Tibial nerve (tissue), 4 donors: ENCODE measurements around the gene DGCR6. TPM values are rescaled to one million over a fixed set of nuclear protein-coding genes. Genes with fewer than 3 reads are reported as not detected.
"Not testable (repeated sequence)": the region's sequence is repeated elsewhere in the genome, so short reads cannot be mapped to it uniquely, and the experiment has no call there.

Experiments
- DNase-seq, 2 donors: peaks; one replicate each; pipeline ENCODE4 v3.0.0-alpha.2; 2019; ENCODE audit warnings: low spot score in 2 of 2
- H3K27ac ChIP-seq, 4 donors: fragments of 200-600 bp; sonication (generic) in 3 of 4; one replicate each; pipeline ENCODE4 v1.5.1; 2017 to 2019; ENCODE audit warnings: mild to moderate bottlenecking in 1 of 4
- H3K27me3 ChIP-seq, 2 donors: fragments of 200-600 bp; sonication (generic) in 1 of 2; one replicate each; pipeline versions ENCODE4 v1.5.1 to v1.6.0; 2017 to 2019
- H3K36me3 ChIP-seq, 3 donors: fragments of 200-600 bp; sonication (generic); one replicate each; pipeline ENCODE4 v1.5.1; 2018 to 2019
- H3K4me1 ChIP-seq, 4 donors: fragments of 200-600 bp; sonication (generic) in 3 of 4; one replicate each; pipeline ENCODE4 v1.5.1; 2017 to 2019
- H3K4me3 ChIP-seq, 4 donors: fragments of 200-600 bp; sonication (generic) in 3 of 4; one replicate each; pipeline ENCODE4 v1.5.1; 2017 to 2019; ENCODE audit warnings: mild to moderate bottlenecking in 1 of 4, moderate library complexity in 1 of 4
- H3K9me3 ChIP-seq, 4 donors: fragments of 200-600 bp; sonication (generic) in 3 of 4; one replicate each; pipeline ENCODE4 v1.5.1; 2017 to 2019
- EP300 ChIP-seq, 2 donors: sonication (generic); formaldehyde crosslinking; IDR thresholded peaks; one replicate each; pipeline ENCODE4 v1.6.1; 2017; ENCODE audit warnings: antibody characterized with exemption in 2 of 2, mild to moderate bottlenecking in 1 of 2
- POLR2A ChIP-seq, 2 donors: fragments of 450-650 bp; IDR thresholded peaks; one replicate each; pipeline ENCODE4 v1.6.1; 2017; ENCODE audit warnings: antibody characterized with exemption in 2 of 2, mild to moderate bottlenecking in 2 of 2, moderate library complexity in 2 of 2
- WGBS, 2 donors: methylation state at CpG; one replicate each; pipeline ENCODE4 v1.1.5; 2018; 5-methylcytosine and 5-hydroxymethylcytosine counted together
- total RNA-seq, 4 donors: library from RNA; depleted of rRNA; stranded (reverse); fragments of >200 nt; gene quantifications; one replicate each; pipeline ENCODE4 v1.1.0, GENCODE V29; 2016
- TF ChIP-seq, protein P1 (sequence below), 5 experiments: fragments of 200-600 bp in 3 of 5; fragments of 450-650 bp in 2 of 5; sonication (generic) in 3 of 5; IDR thresholded peaks; one replicate each; pipeline ENCODE4 v1.5.1; 2016 to 2019; ENCODE audit warnings: antibody characterized with exemption in 5 of 5, mild to moderate bottlenecking in 3 of 5, moderate library complexity in 2 of 5

The DGCR6 gene
- 10 to 100 TPM in 2 of 4 donors, 1 to 10 TPM in 2; 6.6 to 19.0 (median 12.9) TPM for total RNA-seq

DNA sequence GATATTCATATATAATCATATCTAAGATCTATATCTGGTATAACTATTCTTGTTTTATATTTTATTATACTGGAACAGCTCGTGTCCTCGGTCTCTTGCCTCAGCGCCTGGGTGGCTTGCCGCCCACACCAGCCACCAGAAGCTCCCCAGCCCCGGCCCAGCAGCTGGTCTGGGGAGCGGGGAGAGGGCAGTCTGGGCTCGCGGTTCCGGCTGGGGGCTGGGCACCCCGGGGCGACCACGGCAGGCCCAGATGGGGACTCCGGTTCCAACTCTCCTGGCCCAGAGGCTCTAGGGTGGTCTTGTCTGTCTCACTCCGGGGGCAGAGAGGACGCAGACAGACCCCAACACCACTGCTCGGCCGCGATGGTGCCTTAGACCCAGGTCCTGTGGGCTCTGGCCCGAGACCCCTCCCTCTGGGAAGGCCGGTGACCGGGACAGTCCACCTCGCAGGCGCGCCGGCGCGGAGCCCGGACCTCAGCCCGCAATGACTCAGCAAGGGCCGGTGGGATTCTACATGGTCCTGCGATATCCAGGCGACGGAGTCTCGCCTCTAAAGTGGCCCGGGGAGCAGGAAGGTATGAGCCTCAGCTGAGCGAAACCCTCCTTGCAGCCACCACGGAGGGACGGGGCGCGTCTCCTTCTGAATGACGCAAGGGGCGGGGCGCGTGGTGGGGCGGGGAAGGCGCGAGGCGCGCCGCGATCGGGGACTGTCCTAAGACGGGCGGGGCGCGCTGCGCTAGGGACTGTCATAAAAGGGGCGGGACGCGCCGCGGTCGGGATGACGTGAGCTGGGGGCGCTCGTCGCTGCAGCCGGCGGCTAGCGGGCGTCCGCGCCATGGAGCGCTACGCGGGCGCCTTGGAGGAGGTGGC is at the start of gene DGCR6:
DGCR6 (plus strand) TSS at position 781 of the 870 bp plus-strand sequence; CDS start at position 836, 55 bp downstream.
- Histone ChIP-seq H3K27ac (no peak within 1 kb of the TSS), H3K4me3 (no peak within 1 kb of the TSS), H3K27me3 (no peaks in the 10 kb centered on the region), H3K36me3 (no peaks in the 10 kb centered on the region), H3K9me3 (no peaks in the 10 kb centered on the region), H3K4me1 (no peaks in the 10 kb centered on the region)
- WGBS, 2 donors: no CpG with 5 or more reads among the region's 77 CpGs
- no peak for TF ChIP-seq EP300 (IDR thresholded peaks at IDR 0.05)
- TF ChIP-seq POLR2A (IDR thresholded peaks at IDR 0.05): no peak
- TF ChIP-seq, protein P1, sequence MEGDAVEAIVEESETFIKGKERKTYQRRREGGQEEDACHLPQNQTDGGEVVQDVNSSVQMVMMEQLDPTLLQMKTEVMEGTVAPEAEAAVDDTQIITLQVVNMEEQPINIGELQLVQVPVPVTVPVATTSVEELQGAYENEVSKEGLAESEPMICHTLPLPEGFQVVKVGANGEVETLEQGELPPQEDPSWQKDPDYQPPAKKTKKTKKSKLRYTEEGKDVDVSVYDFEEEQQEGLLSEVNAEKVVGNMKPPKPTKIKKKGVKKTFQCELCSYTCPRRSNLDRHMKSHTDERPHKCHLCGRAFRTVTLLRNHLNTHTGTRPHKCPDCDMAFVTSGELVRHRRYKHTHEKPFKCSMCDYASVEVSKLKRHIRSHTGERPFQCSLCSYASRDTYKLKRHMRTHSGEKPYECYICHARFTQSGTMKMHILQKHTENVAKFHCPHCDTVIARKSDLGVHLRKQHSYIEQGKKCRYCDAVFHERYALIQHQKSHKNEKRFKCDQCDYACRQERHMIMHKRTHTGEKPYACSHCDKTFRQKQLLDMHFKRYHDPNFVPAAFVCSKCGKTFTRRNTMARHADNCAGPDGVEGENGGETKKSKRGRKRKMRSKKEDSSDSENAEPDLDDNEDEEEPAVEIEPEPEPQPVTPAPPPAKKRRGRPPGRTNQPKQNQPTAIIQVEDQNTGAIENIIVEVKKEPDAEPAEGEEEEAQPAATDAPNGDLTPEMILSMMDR (IDR thresholded peaks at IDR 0.05): no peak
- DNase-seq: no peak

DNA sequence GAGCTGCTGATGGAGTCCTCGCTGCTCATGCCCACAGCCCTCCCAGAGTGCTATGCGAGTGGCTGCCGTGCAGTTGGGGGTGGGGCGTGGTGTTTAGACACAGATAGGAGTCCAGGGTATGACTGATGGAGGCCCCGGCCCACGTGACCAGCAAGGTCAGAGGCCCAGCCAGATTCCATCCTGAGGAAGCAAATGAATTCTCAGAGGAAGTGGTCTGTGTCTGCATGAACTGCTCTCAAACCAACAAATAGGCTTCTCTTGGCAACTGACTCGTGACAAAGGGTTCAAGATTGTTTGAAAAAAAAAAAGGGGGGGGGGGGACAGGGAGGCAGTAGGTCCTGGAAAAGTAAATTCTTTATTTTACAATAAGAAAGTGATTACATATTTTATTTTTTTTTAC is 46.8 kb upstream of the DGCR6 start:
- 9 to 27% methylated on average over 1 to 3 of the region's 7 CpGs for WGBS, 2 donors

DNA sequence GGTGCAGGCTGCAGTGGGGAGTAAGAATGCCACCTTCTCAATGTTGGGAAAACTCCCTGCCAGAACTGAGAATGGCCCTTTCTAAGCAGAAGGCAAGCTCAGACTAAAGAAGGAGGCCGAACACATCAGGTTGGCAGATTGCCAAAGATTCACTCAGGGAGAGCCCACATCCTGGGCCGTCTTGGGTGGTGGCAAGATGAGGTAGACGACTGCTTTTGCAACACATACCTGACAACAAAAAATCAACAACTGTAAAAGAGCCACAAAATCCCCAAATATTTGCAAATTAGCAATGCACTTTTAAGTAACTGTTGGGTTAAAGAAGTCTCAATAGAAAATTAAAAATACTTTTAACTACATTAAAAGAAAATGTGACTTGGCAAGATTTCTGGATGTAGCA is 24.9 kb upstream of the DGCR6 start:
- not testable (repeated sequence) for H3K4me1 ChIP-seq, H3K4me3 ChIP-seq, DNase-seq, H3K36me3 ChIP-seq, H3K9me3 ChIP-seq, H3K27me3 ChIP-seq, H3K27ac ChIP-seq
- 33 to 43% methylated on average over 3 of the region's 3 CpGs for WGBS, 2 donors

More for the DNA sequence above, 46.8 kb upstream of the DGCR6 start:
- H3K4me3 ChIP-seq, H3K36me3 ChIP-seq, H3K9me3 ChIP-seq, H3K4me1 ChIP-seq, H3K27ac ChIP-seq, H3K27me3 ChIP-seq, DNase-seq: not testable (repeated sequence)

DNA sequence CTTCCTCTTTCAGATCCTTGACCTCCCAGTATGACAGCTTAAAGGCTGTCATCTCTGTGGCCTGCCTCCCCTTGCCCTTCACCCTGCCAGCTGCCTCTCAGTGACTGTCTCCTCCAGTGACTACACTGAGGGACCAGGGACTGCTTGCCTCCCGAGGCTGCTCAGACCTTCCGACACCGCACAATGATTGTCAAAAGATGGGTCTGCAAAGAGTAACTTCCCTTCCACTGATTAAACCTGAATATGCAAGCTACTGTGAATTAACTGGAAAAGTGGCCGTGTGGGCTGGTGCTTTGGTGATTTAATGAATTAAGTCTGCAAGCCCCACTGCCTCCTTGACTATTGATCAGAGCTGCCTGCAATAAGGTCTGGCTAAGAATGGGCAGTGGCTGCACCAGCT is 21.7 kb upstream of the DGCR6 start:
- WGBS, 2 donors: 86 to 93% methylated on average over 3 to 4 of the region's 4 CpGs
- not testable (repeated sequence) for H3K4me1 ChIP-seq, H3K27me3 ChIP-seq, H3K9me3 ChIP-seq, DNase-seq, H3K27ac ChIP-seq, H3K4me3 ChIP-seq, H3K36me3 ChIP-seq

DNA sequence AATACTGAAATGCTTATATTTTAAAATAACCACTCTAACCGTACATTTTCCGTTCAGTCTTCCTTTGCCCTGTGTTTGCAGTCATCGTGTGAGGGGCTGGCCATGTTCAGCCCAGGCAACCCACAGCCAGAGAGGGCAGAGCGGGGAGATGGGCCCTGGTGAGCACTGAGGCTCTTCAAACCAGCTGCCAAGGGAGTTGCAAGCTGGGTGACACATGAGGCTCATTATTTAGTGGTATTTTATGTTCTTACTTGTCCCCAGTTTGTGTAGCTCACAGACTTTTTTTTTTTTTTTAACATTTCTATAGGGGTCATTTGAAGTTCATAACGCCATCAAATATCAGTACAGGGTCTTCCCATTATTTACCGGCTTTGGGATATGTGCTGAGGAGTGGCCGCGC is 18.0 kb upstream of the DGCR6 start:
- Histone ChIP-seq H3K27me3 (no peaks in the 10 kb centered on the region), H3K4me3 (no peak overlapping the region), H3K36me3 (no peaks in the 10 kb centered on the region), H3K9me3 (no peaks in the 10 kb centered on the region), H3K4me1 (no peaks in the 10 kb centered on the region), H3K27ac (no peak overlapping the region)
- WGBS, 2 donors: 60% methylated on average over 2 of the region's 8 CpGs
- DNase-seq: no peak
- TF ChIP-seq, protein P1 (IDR thresholded peaks at IDR 0.05): no peak
- TF ChIP-seq EP300 (IDR thresholded peaks at IDR 0.05) (no peak), POLR2A (IDR thresholded peaks at IDR 0.05) (no peak)

DNA sequence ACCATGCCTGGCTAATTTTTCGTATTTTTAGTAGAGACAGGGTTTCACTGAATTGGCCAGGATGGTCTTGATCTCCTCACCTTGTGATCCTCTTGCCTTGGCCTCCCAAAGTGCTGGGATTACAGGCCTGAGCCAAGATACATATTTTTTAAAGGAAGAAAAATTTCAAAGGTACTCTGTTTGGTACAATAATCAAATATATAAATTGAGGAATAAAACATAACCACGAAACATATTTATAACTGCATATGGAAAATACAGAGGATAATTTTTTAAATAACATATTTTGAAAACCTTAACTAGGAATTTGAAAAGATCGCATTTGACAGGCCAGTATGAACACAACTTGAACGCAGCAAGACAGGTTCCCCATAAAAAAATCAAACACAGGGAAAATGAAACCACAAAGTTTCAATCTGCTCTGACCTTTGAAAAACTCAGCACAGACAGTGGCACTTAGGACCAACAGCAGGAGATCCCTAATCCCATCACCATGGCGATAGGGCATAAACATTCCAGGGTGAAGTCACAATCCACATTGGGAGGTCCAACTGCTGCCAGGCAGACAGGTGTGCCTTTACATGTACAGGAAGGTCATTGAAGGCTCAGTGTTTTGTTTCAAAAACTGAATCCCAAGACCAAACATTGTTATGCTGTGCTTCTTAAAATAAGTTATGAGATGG is 15.5 kb upstream of the DGCR6 start:
- not testable (repeated sequence) for H3K4me1 ChIP-seq, H3K27me3 ChIP-seq, H3K36me3 ChIP-seq, H3K4me3 ChIP-seq, DNase-seq, H3K27ac ChIP-seq, H3K9me3 ChIP-seq
- WGBS, 2 donors: 64 to 100% methylated on average over 1 of the region's 5 CpGs

DNA sequence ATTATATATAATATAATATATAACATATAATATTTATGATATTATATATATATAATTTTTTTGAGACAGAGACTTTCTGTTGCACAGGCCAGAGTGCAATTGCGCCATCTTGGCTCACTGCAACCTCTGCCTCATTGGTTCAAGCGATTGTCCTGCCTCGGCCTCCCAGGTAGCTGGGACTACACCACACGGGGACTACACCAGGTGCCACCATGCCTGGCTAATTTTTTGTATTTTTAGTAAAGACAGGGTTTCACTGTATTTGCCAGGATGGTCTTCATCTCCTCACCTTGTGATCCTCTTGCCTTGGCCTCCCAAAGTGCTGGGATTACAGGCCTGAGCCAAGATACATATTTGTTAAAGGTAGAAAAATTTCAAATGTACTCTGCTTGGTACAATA is 12.3 kb upstream of the DGCR6 start:
- not testable (repeated sequence) for H3K9me3 ChIP-seq, DNase-seq, H3K4me1 ChIP-seq, H3K27me3 ChIP-seq, H3K36me3 ChIP-seq, H3K27ac ChIP-seq, H3K4me3 ChIP-seq
- WGBS, 2 donors: no CpG with 5 or more reads among the region's 4 CpGs

DNA sequence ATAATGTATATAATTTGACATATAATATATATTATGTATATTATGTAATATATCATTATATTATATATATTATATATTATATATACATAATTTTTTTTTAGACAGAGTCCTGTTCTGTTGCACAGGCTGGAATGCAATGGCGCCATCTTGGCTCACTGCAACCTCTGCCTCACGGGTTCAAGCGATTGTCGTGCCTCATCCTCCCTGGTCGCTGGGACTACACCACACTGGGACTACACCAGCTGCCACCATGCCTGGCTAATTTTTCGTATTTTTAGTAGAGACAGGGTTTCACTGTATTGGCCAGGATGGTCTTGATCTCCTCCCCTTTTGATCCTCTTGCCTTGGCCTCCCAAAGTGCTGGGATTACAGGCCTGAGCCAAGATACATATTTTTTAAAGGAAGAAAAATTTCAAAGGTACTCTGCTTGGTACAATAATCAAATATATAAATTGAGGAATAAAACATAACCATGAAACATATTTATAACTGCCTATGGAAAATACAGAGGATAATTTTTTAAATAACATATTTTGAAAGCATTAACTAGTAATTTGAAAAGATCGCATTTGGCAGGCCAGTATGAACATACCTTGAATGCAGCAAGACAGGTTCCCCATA is 10.0 kb upstream of the DGCR6 start:
- not testable (repeated sequence) for DNase-seq, H3K36me3 ChIP-seq, H3K27me3 ChIP-seq

DNA sequence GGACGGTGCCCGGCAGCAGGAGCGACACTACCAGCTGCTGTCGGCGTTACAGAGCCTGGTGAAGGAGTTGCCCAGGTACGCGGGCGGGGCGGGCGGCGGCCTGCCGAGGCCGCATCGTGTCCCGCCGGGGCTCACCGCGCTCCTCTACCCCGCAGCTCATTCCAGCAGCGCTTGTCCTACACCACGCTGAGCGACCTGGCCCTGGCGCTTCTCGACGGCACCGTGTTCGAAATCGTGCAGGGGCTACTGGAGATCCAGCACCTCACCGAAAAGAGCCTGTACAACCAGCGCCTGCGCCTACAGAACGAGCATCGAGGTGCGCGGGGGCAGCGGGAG is 258 bp downstream of the DGCR6 start:
- not testable (repeated sequence) for H3K4me3 ChIP-seq, H3K27ac ChIP-seq, DNase-seq, H3K27me3 ChIP-seq, H3K9me3 ChIP-seq, H3K36me3 ChIP-seq, H3K4me1 ChIP-seq
- no CpG with 5 or more reads among the region's 36 CpGs for WGBS, 2 donors

More for the DNA sequence above, 10.0 kb upstream of the DGCR6 start:
- H3K27ac ChIP-seq, H3K4me1 ChIP-seq, H3K4me3 ChIP-seq, H3K9me3 ChIP-seq: not testable (repeated sequence)
- 86 to 94% methylated on average over 1 to 6 of the region's 7 CpGs for WGBS, 2 donors
